M059J (cell line): ENCODE data around the gene TAOK3. TPM values are rescaled to one million over a fixed set of nuclear protein-coding genes. Genes with fewer than 3 reads are reported as not detected.
"Not testable (repeated sequence)": the region's sequence is repeated elsewhere in the genome, so short reads cannot be mapped to it uniquely, and the experiment has no call there.

Experiments used
- DNase-seq: peaks from one replicate; pipeline ENCODE4 v3.0.0-alpha.2; 2012; ENCODE audit warnings: low read depth
- total RNA-seq: library from RNA; depleted of rRNA; stranded (reverse); fragments of >200 nt; shearing (Covaris generic); gene quantifications from 2 replicates; pipeline ENCODE4 v1.2.3, GENCODE V29; 2014

TAOK3 gene
- total RNA-seq, 1 experiment from 2014 or later = 21.9 TPM

DNA sequence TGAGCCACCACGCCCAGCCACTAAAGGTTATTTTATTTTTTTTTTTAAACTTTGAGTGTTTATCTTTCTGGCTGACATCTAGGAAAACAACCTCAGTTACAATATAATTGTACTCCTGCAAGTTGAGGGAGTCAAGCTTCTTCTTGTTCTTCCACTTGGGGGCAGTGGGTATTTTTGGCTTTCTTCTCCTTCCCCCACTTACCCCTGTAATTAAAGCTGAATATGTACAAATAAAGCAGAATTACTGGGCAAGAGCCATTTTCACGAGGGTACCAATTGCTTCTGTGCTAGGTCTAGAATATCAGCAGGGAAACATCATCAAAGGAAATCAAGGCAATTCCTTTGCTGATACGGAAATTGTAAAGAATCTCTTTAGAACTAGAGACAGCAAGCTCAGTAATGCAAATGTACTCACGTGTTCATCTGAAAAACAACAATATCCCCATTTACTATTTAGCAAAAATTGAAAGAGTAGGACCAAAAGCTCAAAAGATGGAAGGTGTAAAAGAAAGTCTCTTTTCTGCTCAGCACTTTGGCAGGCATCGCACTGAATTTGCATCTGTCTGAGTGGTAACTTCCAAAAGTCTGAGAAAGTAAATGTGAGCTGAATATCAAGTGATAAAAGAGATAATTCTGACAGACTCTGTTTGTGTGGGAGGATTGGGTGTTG, 72.8 kb downstream of the TAOK3 start:
- DNase-seq = no peak

GRCh38 chr12:118297284-118297683, 75.4 kb downstream of the TAOK3 start:
- DNase-seq = no peak

DNA sequence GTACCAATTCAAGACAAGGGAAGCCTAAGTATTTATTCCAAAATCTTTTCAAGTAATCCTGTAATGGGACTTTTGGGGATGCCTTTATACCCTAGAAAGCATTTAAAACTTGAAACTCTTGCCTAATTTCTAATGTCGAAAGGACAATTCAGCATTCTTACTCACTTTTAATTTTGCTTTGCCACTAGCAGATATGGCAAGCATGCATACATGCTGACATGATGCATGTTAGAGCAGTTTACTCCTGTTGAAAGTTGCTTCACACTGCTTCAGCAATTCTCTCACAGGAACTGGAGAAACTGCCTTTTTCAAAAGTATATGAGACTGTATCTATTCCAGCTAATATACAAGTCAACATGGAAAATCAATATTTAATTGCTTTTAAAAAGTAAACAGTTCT, 79.9 kb downstream of the TAOK3 start:
- no peak for DNase-seq

- DNase-seq = no peak
Observed at GRCh38 chr12:118290130-118290529, 82.6 kb downstream of the TAOK3 start.

- DNase-seq = no peak
Observed at GRCh38 chr12:118288174-118288573, 84.5 kb downstream of the TAOK3 start.

GRCh38 chr12:118287728-118288127, 85.0 kb downstream of the TAOK3 start:
- no peak for DNase-seq

GRCh38 chr12:118282767-118283166, 89.9 kb downstream of the TAOK3 start:
- no peak for DNase-seq

DNA sequence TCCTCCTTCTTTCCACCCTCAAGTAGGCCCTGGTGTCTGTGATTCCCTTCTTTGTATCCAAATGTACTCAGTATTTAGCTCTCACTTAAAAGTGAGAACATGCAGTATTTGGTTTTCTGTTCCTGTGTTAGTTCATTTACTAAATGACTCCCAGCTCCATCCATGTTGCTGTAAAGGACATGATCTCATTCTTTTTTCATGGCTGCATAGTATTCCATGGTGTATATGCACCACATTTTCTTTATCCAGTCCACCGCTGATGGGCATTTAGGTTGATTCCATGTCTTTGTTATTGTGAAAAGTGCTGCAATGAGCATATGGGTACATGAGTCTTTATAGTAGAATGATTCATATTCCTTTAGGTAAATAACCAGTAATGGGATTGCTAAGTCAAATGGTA, 94.4 kb downstream of the TAOK3 start:
- DNase-seq = not testable (repeated sequence)

DNA sequence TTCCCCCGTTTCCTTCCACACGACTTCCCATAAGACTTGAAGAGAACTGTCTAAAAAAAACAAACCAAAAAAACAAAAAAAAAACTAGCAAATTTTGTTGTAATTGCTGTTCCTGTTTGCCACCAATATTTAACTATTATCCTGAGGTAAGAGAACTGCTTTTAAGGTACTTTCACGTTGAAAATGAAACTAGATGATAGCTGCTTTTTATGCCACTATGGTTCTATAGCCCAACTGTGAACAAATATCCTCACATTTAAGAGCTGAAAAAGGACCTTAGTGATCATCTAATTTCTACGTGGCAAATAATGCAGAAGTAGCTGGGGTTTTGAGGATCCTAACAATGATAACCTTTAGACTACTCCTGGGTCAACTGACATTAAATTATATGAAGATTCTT, 98.6 kb downstream of the TAOK3 start:
- no peak for DNase-seq

- DNase-seq = no peak
Observed at GRCh38 chr12:118271770-118272417, 100.8 kb downstream of the TAOK3 start.

GRCh38 chr12:118271183-118271582, 101.5 kb downstream of the TAOK3 start:
- no peak for DNase-seq

- DNase-seq = no peak
Observed at GRCh38 chr12:118269806-118270205, 102.9 kb downstream of the TAOK3 start.

GRCh38 chr12:118259079-118259478, 113.6 kb downstream of the TAOK3 start:
- peak; percentile 65 for DNase-seq

DNA sequence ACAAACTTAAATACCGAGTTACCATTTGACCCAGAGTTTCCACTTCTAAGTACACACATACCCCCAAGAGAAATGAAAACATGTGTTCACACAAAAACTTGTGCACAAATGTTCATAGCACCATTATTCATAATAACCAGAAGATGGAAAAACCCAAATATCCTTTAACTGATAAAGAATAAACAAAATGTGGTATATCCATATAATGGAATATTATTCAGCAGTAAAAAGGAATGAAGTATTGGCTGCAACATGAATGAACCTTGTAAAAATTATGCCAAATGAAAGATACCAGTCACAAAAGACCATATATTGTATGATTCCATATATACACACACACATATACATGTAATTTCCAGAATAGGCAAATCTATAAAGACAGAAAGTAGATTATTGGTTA, 116.4 kb downstream of the TAOK3 start:
- DNase-seq = no peak

DNA sequence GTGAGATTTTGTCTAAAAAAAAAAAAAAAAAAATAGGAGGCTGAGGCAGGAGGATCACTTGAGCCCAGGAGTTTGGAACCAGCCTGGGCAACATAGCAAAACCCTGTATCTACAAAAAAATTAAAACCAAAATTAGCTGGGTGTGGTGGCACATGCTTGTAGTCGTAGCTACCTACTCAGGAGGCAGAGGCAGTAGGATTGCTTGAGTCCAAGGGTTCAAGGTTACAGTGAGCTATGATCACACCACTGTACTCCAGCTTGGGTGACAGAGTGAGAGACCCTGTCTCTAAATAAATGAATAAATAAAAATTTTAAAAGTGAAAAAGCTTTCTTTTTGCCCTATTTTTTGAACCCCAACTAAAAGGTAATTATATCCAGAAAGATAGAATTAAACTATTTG, 123.2 kb downstream of the TAOK3 start:
- no peak for DNase-seq

DNA sequence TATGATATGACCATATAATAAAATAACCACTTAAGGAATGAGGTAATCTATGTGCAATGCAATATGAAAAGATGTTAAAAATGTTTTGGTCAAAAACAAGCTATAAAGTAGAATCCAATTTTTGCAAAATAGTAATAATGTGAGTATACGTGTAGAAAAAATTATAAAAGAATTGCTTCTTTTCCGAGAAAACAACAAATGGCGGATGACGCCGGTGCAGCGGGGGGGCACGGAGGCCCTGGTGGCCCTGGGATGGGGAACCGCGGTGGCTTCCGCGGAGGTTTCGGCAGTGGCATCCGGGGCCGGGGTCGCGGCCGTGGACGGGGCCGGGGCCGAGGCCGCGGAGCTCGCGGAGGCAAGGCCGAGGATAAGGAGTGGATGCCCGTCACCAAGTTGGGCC, 126.8 kb downstream of the TAOK3 start:
- DNase-seq = not testable (repeated sequence)

GRCh38 chr12:118238888-118239287, 133.8 kb downstream of the TAOK3 start:
- DNase-seq = peak; percentile 1

- DNase-seq = peak; percentile 77
Observed at GRCh38 chr12:118237908-118238307, 134.8 kb downstream of the TAOK3 start.

- DNase-seq = no peak
Observed at GRCh38 chr12:118237052-118237665, 135.5 kb downstream of the TAOK3 start.

- no peak for DNase-seq
Observed at GRCh38 chr12:118220702-118221101, 152.0 kb downstream of the TAOK3 start.

DNA sequence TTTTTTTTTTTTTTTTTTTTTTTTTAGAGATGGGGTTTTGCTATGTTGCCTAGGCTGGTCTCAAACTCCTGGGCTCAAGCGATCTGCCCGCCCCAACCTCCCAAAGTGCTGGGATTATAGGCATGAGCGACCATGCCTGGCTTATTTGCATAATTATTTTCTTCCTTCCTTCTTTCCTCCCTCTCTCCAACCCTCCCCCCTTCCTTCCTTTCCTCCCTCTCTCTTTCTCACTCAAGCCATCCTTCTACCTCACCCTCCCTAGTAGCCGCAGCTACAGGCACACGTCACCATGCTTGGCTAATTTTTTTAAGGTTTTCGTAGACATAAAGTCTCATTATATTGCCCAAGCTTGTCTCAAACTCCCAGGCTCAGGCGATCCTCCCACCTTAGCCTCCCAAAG, 152.9 kb downstream of the TAOK3 start:
- no peak for DNase-seq

- no peak for DNase-seq
Observed at GRCh38 chr12:118219106-118219505, 153.6 kb downstream of the TAOK3 start.

DNA sequence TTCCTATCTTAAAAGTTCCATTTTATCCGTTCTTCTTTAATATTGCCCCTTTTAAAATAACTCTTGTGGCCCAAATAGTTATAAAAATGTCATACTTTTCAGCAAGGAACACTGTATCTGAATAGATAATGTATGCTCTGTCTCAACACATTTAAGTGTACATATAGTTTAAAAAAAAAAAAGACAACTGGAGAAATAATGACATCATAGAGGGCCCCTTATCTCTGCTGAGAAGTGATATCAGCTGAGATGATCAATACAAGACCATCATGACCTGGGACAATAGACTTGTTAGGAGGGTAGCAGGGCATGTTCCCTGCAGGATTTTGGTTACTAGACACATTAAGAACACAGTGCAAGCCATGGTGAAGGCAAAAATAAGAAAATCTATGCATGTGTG, 159.3 kb downstream of the TAOK3 start:
- no peak for DNase-seq
